Measurements from ENCODE around the gene STK24.

STK24 gene

DNA sequence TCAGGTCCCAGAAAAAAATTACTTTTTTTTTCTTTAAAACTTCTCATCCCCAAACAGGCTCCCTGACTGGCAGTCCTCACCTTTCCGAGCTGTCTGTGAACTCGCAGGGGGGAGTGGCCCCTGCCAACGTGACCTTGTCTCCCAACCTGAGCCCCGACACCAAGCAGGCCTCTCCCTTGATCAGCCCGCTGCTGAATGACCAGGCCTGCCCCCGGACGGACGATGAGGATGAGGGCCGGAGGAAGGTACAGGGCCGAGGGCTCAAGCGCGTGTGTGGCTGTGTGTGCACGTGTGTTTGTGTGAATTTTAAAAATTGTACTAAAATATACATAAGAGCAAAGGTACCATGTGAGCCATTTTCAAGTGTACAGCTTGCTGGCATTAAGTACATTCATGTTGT lies 167.6 kb downstream of the STK24 start:
- Histone ChIP-seq H3K27me3 (replicated peaks) (no peaks in the 10 kb centered on the region), H3K36me3 (replicated peaks) (peaks cover 19% of the 10 kb centered on the region), H3K27ac (no peak overlapping the region), H3K4me3 (ENCODE audit: low read depth, low read length) (no peak overlapping the region)
- TF ChIP-seq, protein P1, sequence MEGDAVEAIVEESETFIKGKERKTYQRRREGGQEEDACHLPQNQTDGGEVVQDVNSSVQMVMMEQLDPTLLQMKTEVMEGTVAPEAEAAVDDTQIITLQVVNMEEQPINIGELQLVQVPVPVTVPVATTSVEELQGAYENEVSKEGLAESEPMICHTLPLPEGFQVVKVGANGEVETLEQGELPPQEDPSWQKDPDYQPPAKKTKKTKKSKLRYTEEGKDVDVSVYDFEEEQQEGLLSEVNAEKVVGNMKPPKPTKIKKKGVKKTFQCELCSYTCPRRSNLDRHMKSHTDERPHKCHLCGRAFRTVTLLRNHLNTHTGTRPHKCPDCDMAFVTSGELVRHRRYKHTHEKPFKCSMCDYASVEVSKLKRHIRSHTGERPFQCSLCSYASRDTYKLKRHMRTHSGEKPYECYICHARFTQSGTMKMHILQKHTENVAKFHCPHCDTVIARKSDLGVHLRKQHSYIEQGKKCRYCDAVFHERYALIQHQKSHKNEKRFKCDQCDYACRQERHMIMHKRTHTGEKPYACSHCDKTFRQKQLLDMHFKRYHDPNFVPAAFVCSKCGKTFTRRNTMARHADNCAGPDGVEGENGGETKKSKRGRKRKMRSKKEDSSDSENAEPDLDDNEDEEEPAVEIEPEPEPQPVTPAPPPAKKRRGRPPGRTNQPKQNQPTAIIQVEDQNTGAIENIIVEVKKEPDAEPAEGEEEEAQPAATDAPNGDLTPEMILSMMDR (IDR thresholded peaks at IDR 0.05; ENCODE audit: low read depth, low read length, missing control alignments) = no peak
- DNase-seq = no peak
- in situ Hi-C loops (cut with HindIII; ENCODE audit: low pct_ligation_motif_present, low sequenced_read_pairs) = loop anchor here (25.0 kb wide), 2 partner anchors 272 to 522 kb away; partner anchors contain the start of gene FARP1

DNA sequence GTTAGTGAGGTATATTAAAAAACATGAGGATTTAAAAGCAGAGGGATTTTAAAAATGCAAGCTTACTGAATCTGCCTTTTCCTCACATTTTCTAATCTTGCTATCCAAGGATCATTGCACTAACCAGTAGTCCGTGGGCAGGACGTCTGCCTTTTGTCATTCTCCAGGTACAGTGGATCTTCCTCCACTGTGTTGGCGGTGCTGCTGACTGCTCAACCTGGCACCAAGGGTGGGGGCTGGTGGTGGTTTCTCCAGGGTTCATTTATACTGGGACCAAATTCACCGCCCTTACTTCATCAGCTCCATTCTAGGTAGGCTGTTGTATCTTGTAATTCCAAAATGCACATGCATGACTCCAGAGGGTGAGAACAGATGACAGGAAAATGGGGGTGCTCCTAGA lies 169.3 kb downstream of the STK24 start:
- no peaks in the 10 kb centered on the region for H3K27me3 ChIP-seq (replicated peaks)
- DNase-seq = no peak
- TF ChIP-seq, protein P1 (IDR thresholded peaks at IDR 0.05; ENCODE audit: low read depth, low read length, missing control alignments) = no peak
- in situ Hi-C loops (cut with HindIII; ENCODE audit: low pct_ligation_motif_present, low sequenced_read_pairs) = loop anchor here (25.0 kb wide), 2 partner anchors 270 to 520 kb away; partner anchors contain the start of gene FARP1
- no peak overlapping the region for H3K4me3 ChIP-seq (ENCODE audit: low read depth, low read length)
- H3K27ac ChIP-seq = no peak overlapping the region
- H3K36me3 ChIP-seq (replicated peaks) = peaks cover 19% of the 10 kb centered on the region

DNA sequence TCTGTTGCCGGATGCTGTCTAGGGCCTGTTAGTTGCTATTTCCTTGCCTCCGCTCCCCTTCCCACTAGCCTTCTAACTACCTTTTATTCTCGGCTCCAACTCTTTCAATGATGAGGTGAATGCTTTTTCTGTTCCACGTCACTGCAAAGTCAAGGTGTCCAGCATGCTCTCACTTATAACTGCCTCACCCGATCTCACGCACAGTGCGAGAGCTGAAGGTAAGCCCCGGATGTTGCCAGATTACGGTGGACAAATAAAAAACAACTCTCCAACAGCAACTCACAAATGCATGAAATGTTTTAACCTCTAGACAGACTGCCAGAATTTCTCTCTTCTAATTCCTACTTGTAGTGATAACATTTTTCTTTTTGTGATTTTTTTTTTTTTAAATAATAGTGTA lies 169.9 kb downstream of the STK24 start:
- Histone ChIP-seq H3K36me3 (replicated peaks) (peaks cover 15% of the 10 kb centered on the region), H3K4me3 (ENCODE audit: low read depth, low read length) (no peak overlapping the region), H3K27ac (no peak overlapping the region), H3K27me3 (replicated peaks) (no peaks in the 10 kb centered on the region)
- in situ Hi-C loops (cut with HindIII; ENCODE audit: low pct_ligation_motif_present, low sequenced_read_pairs) = loop anchor here (25.0 kb wide), 2 partner anchors 270 to 520 kb away; partner anchors contain the start of gene FARP1
- no peak for DNase-seq
- TF ChIP-seq, protein P1 (IDR thresholded peaks at IDR 0.05; ENCODE audit: low read depth, low read length, missing control alignments) = no peak

DNA sequence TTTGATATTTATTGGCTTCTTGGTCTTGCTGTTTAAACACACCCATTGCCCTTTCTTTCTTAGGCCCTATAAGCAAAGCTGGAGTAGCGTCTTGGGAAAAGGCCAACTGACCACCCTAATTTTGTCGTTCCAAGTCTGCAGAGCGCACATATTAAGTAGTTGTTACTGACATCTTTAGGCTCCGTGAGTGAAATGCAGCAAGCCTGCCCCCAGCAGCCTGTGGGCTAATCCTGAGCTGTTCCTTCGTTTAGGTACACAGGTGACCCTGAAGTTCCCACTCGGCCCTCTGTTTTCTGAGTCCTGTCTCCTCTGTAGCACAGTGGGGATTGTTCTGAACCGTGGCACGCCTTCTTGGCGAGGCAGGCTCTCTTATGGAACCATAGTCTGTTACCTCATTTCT lies 170.5 kb downstream of the STK24 start:
- H3K27ac ChIP-seq = no peak overlapping the region
- H3K27me3 ChIP-seq (replicated peaks) = no peaks in the 10 kb centered on the region
- DNase-seq = no peak
- in situ Hi-C loops (cut with HindIII; ENCODE audit: low pct_ligation_motif_present, low sequenced_read_pairs) = loop anchor here (25.0 kb wide), 2 partner anchors 269 to 519 kb away; partner anchors contain the start of gene FARP1
- TF ChIP-seq, protein P1 (IDR thresholded peaks at IDR 0.05; ENCODE audit: low read depth, low read length, missing control alignments) = no peak
- no peak overlapping the region for H3K4me3 ChIP-seq (ENCODE audit: low read depth, low read length)
- peaks cover 12% of the 10 kb centered on the region for H3K36me3 ChIP-seq (replicated peaks)

DNA sequence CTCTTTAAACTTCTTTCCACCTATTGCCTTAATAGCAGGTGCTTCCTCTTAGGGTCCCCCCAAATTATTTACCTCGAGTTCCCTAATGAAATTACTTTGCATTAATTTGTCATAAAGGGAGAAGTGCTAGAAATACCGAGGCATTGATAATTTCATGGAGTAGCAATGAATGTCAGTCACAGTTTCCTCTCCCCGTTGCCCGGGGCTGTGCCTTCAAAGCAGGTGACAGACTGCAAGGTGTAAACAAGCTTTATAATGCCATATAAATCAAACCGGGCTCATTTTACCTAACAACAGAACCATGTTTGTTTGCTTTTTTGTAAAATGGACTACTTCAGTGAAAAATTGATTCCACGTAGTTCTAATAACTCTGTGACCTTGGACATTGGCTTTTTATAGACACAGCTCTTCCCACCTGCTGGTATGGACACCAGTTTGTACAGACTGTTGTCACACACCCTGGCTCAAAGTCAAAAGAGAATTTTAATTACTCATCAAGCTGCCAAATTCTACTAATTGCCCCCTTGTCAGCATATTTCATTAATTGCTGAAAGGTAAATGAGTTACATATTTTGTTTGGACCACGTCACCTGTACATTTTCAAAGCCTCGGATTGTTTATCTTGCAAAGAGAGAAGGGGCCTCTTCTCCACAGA lies 171.1 kb downstream of the STK24 start:
- no peaks in the 10 kb centered on the region for H3K27me3 ChIP-seq (replicated peaks)
- peaks cover 12% of the 10 kb centered on the region for H3K36me3 ChIP-seq (replicated peaks)
- no peak for DNase-seq
- H3K4me3 ChIP-seq (ENCODE audit: low read depth, low read length) = no peak overlapping the region
- TF ChIP-seq, protein P1 (IDR thresholded peaks at IDR 0.05; ENCODE audit: low read depth, low read length, missing control alignments) = no peak
- no peak overlapping the region for H3K27ac ChIP-seq
- in situ Hi-C loops (cut with HindIII; ENCODE audit: low pct_ligation_motif_present, low sequenced_read_pairs) = loop anchor here (25.0 kb wide), 2 partner anchors 269 to 519 kb away; partner anchors contain the start of gene FARP1
